Loucy (cell line): Measurements from ENCODE around the gene FRMD4A.

Experiments used
- H2AFZ ChIP-seq: fragments of 200-600 bp; sonication (generic); 2 replicates; pipeline ENCODE4 v1.6.0; 2016; ENCODE audit warnings: antibody characterized with exemption, mild to moderate bottlenecking, low read length, moderate library complexity
- H3F3A ChIP-seq: fragments of 200-600 bp; 2 replicates; pipeline ENCODE4 v1.6.0; 2016; ENCODE audit warnings: antibody characterized with exemption, low read depth, mild to moderate bottlenecking
- H3K27me3 ChIP-seq: fragments of 200-600 bp; sonication (generic); 2 replicates; pipeline ENCODE4 v1.6.1; 2014; ENCODE audit warnings: low read length, mild to moderate bottlenecking; ENCODE audit not compliant: insufficient read depth, poor library complexity, severe bottlenecking
- H3K36me3 ChIP-seq: fragments of 200-600 bp; sonication (generic); 2 replicates; pipeline ENCODE4 v1.6.1; 2016; ENCODE audit warnings: low read length; ENCODE audit not compliant: insufficient read depth
- H3K4me1 ChIP-seq: fragments of 200-600 bp; sonication (generic); 2 replicates; pipeline ENCODE4 v1.5.1; 2014; ENCODE audit warnings: low read length, mild to moderate bottlenecking; ENCODE audit not compliant: insufficient read depth, poor library complexity, severe bottlenecking
- H3K4me2 ChIP-seq: fragments of 200-600 bp; sonication (generic); 2 replicates; pipeline ENCODE4 v1.6.0; 2014; ENCODE audit warnings: antibody characterized with exemption, low read length, low read depth, mild to moderate bottlenecking; ENCODE audit not compliant: poor library complexity, severe bottlenecking
- H3K4me3 ChIP-seq: fragments of 200-600 bp; sonication (generic); 2 replicates; pipeline ENCODE4 v1.5.1; 2014; ENCODE audit warnings: low read length, mild to moderate bottlenecking, mixed read lengths; ENCODE audit not compliant: poor library complexity, severe bottlenecking
- H3K79me2 ChIP-seq: fragments of 200-600 bp; sonication (generic); 2 replicates; pipeline ENCODE4 v1.6.1; 2014; ENCODE audit warnings: low read length; ENCODE audit not compliant: insufficient read depth
- H3K9ac ChIP-seq: fragments of 200-600 bp; sonication (generic); 2 replicates; pipeline ENCODE4 v1.6.0; 2014; ENCODE audit warnings: mild to moderate bottlenecking, low read depth, low read length, moderate library complexity; ENCODE audit not compliant: poor library complexity, severe bottlenecking
- H3K9me2 ChIP-seq: fragments of 200-600 bp; sonication (generic); replicated peaks from 2 replicates; pipeline ENCODE4 v1.6.1; 2016; ENCODE audit warnings: low read depth, low read length, mixed read lengths
- H3K9me3 ChIP-seq: fragments of 200-600 bp; sonication (generic); 2 replicates; pipeline ENCODE4 v1.6.1; 2014; ENCODE audit warnings: mild to moderate bottlenecking, antibody characterized with exemption, low read length, low read depth; ENCODE audit not compliant: insufficient read depth
- H4K20me1 ChIP-seq: fragments of 200-600 bp; sonication (generic); 2 replicates; pipeline ENCODE4 v1.6.0; 2014; ENCODE audit warnings: antibody characterized with exemption, low read length, mild to moderate bottlenecking; ENCODE audit not compliant: insufficient read depth, poor library complexity, severe bottlenecking
- CTCF ChIP-seq: fragments of 200-600 bp; sonication (generic); conservative IDR thresholded peaks from 2 replicates; pipeline ENCODE4 v1.5.1; 2014; ENCODE audit warnings: mild to moderate bottlenecking, antibody characterized with exemption, low read length
- EZH2phosphoT487 ChIP-seq: fragments of 200-600 bp; IDR thresholded peaks from 2 replicates; pipeline ENCODE4 v1.6.1; 2018; ENCODE audit warnings: antibody characterized with exemption, mild to moderate bottlenecking, moderate library complexity, borderline replicate concordance

FRMD4A gene

GRCh38 chr10:13977861-13978532, 352.7 kb downstream of the FRMD4A start:
- no peak overlapping the region for H3K4me2 ChIP-seq
- no peaks in the 10 kb centered on the region for H3K9me3 ChIP-seq
- no peaks in the 10 kb centered on the region for H3K36me3 ChIP-seq
- H3K4me3 ChIP-seq = no peak overlapping the region
- no peak overlapping the region for H2AFZ ChIP-seq
- no peaks in the 10 kb centered on the region for H3K27me3 ChIP-seq
- H3K79me2 ChIP-seq = no peaks in the 10 kb centered on the region
- H3F3A ChIP-seq = no peaks in the 10 kb centered on the region
- TF ChIP-seq EZH2phosphoT487 = no peak
- no peak for TF ChIP-seq CTCF
- H3K4me1 ChIP-seq = no peaks in the 10 kb centered on the region
- no peaks in the 10 kb centered on the region for H4K20me1 ChIP-seq
- no peaks in the 10 kb centered on the region for H3K9me2 ChIP-seq
- H3K9ac ChIP-seq = no peak overlapping the region

- no peaks in the 10 kb centered on the region for H4K20me1 ChIP-seq
- no peak overlapping the region for H3K4me2 ChIP-seq
- no peak overlapping the region for H3K9ac ChIP-seq
- no peaks in the 10 kb centered on the region for H3K79me2 ChIP-seq
- TF ChIP-seq CTCF (no peak), EZH2phosphoT487 (no peak)
- H2AFZ ChIP-seq = no peak overlapping the region
- H3K27me3 ChIP-seq = no peaks in the 10 kb centered on the region
- no peaks in the 10 kb centered on the region for H3K36me3 ChIP-seq
- H3K4me1 ChIP-seq = no peaks in the 10 kb centered on the region
- no peak overlapping the region for H3K4me3 ChIP-seq
- H3F3A ChIP-seq = no peaks in the 10 kb centered on the region
- no peaks in the 10 kb centered on the region for H3K9me2 ChIP-seq
- H3K9me3 ChIP-seq = no peaks in the 10 kb centered on the region
These were observed 357.0 kb downstream of the FRMD4A start for GRCh38 chr10:13973742-13974141.

DNA sequence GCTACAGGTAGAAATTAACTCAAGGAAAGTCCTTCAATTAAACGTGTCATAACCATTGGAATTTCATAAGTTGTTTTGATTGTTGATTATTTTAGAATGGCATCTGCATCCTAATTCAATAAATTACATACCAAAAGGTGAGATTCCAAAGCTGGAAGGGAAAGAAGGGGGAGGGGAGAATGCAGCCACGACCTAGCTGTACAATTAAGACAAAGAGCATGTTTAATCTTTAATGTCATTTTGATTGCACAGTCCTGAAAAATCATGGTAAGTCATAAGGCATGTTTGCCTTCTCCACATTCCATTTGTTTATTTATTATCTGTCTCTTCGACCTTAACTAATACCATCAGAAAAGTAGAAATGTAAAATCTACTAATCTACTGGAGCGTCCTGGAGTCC, 358.1 kb downstream of the FRMD4A start:
- Histone ChIP-seq H3F3A (no peaks in the 10 kb centered on the region), H3K79me2 (no peaks in the 10 kb centered on the region), H3K9me3 (no peaks in the 10 kb centered on the region), H3K9me2 (no peaks in the 10 kb centered on the region), H4K20me1 (no peaks in the 10 kb centered on the region), H3K4me1 (no peaks in the 10 kb centered on the region), H3K9ac (no peak overlapping the region), H3K4me3 (no peak overlapping the region), H3K4me2 (no peak overlapping the region), H3K27me3 (no peaks in the 10 kb centered on the region), H2AFZ (no peak overlapping the region), H3K36me3 (no peaks in the 10 kb centered on the region)
- TF ChIP-seq CTCF (no peak), EZH2phosphoT487 (no peak)
